HG03520 (cell line): ENCODE results near the gene IGFBP7.
"Not testable (repeated sequence)": the region's sequence is repeated elsewhere in the genome, so short reads cannot be mapped to it uniquely, and the experiment has no call there.

Experiments used
- ATAC-seq: cut with Tn5 transposase; IDR thresholded peaks from one replicate; pipeline ENCODE4 v1.9.1; 2021; ENCODE audit warnings: mild to moderate bottlenecking, moderate library complexity; ENCODE audit not compliant: unreplicated experiment

IGFBP7 gene

GRCh38 chr4:57075367-57075766 lies 34.8 kb downstream of the IGFBP7 start:
- no peak for ATAC-seq

DNA sequence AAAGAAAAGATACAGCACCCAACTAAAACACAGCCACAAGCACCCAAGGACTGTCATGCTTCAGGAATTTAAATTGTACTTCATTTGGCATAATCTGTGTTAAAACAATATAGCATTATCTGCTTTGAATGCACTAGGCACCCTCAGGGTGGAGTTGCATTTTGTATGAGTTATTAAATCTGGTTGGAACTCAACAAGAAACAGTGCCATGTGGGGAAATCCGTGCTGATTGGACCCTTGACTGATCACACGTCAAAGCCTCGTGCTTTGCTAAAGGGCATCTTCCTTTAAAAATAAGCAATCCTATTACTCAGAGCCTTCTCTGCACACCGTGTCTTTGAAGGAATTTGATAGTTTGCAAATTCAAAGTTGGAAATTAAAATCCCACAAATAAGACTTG lies 35.4 kb downstream of the IGFBP7 start:
- ATAC-seq: no peak

DNA sequence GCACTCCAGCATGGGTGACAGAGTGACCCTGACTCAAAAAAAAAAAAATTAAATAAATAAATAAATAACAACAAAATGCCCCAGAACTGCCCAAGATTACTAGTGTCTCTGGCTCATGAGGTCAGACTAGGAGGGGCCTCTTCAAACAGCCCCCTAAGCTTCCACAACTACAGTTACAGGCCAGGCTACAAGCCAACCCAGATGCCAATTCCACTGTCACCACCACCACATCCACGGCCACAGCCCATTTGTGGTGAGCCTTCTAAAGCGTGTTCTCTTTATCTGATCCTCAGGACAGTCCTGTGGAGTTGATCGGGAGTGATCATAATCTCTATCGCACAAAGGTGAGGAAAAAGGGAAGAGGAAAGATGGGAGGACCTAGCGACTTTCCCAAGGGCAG lies 36.6 kb downstream of the IGFBP7 start:
- ATAC-seq: no peak

- ATAC-seq: no peak
Observed at GRCh38 chr4:57071326-57071725, 38.9 kb downstream of the IGFBP7 start.

GRCh38 chr4:57070461-57070860 lies 39.7 kb downstream of the IGFBP7 start:
- no peak for ATAC-seq

GRCh38 chr4:57068237-57068981 lies 41.8 kb downstream of the IGFBP7 start:
- ATAC-seq: no peak

GRCh38 chr4:57065730-57066482 lies 44.3 kb downstream of the IGFBP7 start:
- ATAC-seq: no peak

- no peak for ATAC-seq
Observed at GRCh38 chr4:57064811-57065711, 45.1 kb downstream of the IGFBP7 start.

GRCh38 chr4:57064120-57064519 lies 46.1 kb downstream of the IGFBP7 start:
- ATAC-seq: no peak

- no peak for ATAC-seq
Observed at GRCh38 chr4:57063518-57063917, 46.7 kb downstream of the IGFBP7 start.

- no peak for ATAC-seq
Observed at GRCh38 chr4:57061395-57061794, 48.8 kb downstream of the IGFBP7 start.

GRCh38 chr4:57060717-57061067 lies 49.5 kb downstream of the IGFBP7 start:
- not testable (repeated sequence) for ATAC-seq

DNA sequence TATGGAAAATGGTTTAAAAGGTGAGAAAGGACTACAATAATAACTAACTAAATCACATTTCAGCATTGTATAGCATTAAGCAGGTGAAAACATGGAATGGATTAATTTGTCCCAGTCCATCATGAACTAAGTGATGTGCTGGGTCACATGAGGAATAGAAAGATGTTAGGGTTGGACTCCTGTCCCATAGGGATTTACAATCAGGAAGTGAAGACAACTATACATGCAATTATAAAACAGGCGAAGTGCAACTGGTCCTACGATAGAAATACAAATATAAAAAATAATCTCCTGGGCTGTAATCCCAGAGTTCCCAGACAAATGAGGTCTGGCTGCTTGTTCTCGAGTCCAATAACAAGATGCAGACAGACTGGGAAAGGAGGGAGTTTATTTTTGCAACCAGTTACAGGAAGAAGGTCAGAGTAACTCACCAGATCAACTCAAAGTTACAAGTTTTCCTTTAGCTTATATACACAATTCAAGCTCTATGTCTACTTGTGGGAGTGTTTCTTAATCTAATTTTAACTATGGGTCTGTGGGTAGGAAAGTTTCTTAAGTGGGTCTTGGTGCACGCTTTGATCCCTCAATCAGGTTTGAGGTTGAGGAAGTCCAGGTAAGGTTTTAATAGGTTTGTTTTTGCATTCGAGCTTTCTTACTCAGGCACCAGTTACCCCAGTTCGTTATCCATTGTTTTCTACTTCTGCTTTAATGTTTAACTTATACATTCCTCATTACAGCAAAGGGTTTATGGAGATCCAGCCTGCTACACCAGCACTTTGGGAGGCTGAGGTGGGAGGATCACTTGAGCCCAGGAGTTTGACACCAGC lies 50.1 kb downstream of the IGFBP7 start:
- ATAC-seq: no peak

DNA sequence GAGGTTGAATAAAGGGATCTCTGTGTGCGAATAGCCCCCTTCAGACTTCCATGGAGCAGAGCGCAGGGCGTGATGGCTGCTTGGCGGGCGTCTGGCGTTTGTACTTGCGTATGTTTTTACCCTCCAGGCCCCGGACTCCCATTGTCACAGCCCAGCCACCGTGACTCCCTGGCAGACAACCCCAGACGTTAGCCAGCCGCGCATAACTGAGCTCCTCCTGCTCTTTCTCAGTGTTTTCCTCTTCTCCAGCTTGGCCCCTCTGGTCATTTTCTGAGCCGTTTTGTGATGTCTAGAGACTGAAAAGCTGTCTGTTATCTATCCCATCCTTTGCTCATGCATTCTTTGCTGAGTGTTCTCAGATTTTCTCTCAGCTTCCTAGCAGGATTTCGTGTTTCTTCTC lies 54.3 kb downstream of the IGFBP7 start:
- ATAC-seq: no peak

DNA sequence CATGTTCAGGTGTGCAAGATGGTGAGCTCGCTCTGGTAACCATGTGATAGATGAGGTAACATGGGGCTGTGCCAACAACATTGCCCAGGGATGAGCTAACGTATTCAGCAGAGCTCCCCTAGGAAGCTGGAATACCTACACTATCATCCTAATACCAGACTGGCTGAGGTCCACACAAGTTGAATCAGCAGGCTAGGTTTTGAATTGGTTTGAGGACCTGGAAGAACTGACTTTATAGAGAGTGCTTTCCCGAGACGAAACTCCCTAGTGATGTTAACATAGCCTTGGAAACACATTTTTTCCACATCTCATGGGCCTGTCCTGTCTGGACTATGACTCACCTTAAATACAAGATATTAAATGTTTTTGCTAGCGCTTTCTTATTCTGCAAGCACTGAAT lies 56.7 kb downstream of the IGFBP7 start:
- no peak for ATAC-seq

DNA sequence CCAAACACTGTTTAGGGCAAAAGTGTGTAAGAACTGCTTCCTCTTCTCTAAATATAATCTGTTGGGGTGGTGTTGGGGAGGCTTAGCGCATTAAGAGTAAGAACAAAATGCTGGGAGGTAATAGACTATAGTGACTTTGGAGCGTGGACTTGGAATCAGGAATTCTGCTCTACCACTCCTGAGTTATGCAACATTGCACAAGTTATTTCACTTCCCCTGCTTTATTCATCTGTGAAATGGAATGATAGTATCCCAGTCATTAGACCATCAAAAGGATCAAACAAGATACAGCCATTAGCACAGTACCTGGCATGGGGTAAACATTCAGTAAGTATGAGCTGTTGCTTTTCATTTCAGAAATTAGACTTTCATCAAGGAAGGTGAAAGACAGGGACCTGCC lies 58.7 kb downstream of the IGFBP7 start:
- ATAC-seq: no peak

GRCh38 chr4:57051095-57051494 lies 59.1 kb downstream of the IGFBP7 start:
- ATAC-seq: no peak

GRCh38 chr4:57048590-57049304 lies 61.4 kb downstream of the IGFBP7 start:
- no peak for ATAC-seq

- ATAC-seq: not testable (repeated sequence)
Observed at GRCh38 chr4:57047046-57047445, 63.1 kb downstream of the IGFBP7 start.

DNA sequence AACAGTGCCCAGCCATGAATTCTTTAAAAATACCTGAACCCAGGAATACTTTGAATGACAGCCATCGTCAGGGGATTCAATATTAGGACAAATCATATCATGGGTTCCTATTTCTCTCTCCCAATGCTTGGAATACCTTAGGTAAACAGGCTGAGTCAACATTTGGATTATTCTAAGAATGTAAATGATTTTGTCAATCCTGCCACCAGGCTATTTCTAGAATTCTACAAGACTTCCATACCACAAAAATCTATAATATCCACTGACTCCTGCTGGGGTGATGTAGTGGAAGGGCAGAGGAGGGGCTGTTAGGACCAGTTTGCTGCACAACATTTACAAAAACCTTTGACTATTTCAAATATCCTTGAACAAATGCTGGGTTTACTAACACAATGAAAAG lies 65.2 kb downstream of the IGFBP7 start:
- ATAC-seq: no peak
